CD4-positive, alpha-beta T cell treated with Interferon gamma for 1 hour (primary cell): Measurements from ENCODE around the gene USP34.

Experiments used
- DNase-seq: peaks from one replicate; pipeline ENCODE4 v3.0.0-alpha.2; 2020

Gene USP34

GRCh38 chr2:61362873-61363272 is 108.0 kb downstream of the USP34 start:
- DNase-seq, result no peak

GRCh38 chr2:61361068-61361467 is 109.8 kb downstream of the USP34 start:
- no peak for DNase-seq

GRCh38 chr2:61359058-61359457 is 111.8 kb downstream of the USP34 start:
- no peak for DNase-seq

GRCh38 chr2:61357681-61358080 is 113.2 kb downstream of the USP34 start:
- DNase-seq, result no peak

- DNase-seq, result no peak
Observed at GRCh38 chr2:61356958-61357350, 113.9 kb downstream of the USP34 start.

GRCh38 chr2:61356261-61356957 is 114.5 kb downstream of the USP34 start:
- no peak for DNase-seq

GRCh38 chr2:61354543-61355197 is 116.2 kb downstream of the USP34 start:
- no peak for DNase-seq

- DNase-seq, result no peak
Observed at GRCh38 chr2:61353909-61354308, 117.0 kb downstream of the USP34 start.

GRCh38 chr2:61350777-61351176 is 120.1 kb downstream of the USP34 start:
- DNase-seq, result no peak

GRCh38 chr2:61343141-61343540 is 127.7 kb downstream of the USP34 start:
- no peak for DNase-seq

- no peak for DNase-seq
Observed at GRCh38 chr2:61340242-61340641, 130.6 kb downstream of the USP34 start.

- DNase-seq, result no peak
Observed at GRCh38 chr2:61338447-61338846, 132.4 kb downstream of the USP34 start.

- DNase-seq, result no peak
Observed at GRCh38 chr2:61335187-61335586, 135.7 kb downstream of the USP34 start.

GRCh38 chr2:61334466-61334865 is 136.4 kb downstream of the USP34 start:
- no peak for DNase-seq

GRCh38 chr2:61328707-61329251 is 142.1 kb downstream of the USP34 start:
- no peak for DNase-seq

- no peak for DNase-seq
Observed at GRCh38 chr2:61327173-61327572, 143.7 kb downstream of the USP34 start.

- DNase-seq, result no peak
Observed at GRCh38 chr2:61326423-61326822, 144.5 kb downstream of the USP34 start.

GRCh38 chr2:61320181-61320580 is 150.7 kb downstream of the USP34 start:
- DNase-seq, result no peak

GRCh38 chr2:61318553-61318952 is 152.3 kb downstream of the USP34 start:
- DNase-seq, result no peak

- DNase-seq, result no peak
Observed at GRCh38 chr2:61295981-61296380, 174.9 kb downstream of the USP34 start.

GRCh38 chr2:61291851-61292575 is 178.9 kb downstream of the USP34 start:
- no peak for DNase-seq

- no peak for DNase-seq
Observed at GRCh38 chr2:61288070-61288841, 182.6 kb downstream of the USP34 start.

- DNase-seq, result no peak
Observed at GRCh38 chr2:61287254-61287653, 183.6 kb downstream of the USP34 start.
